ENCODE measurements around the gene CDK11A.

GRCh38 chr1:1670866-1671265 is 53.3 kb downstream of the CDK11A start:
- TF ChIP-seq, protein P1, sequence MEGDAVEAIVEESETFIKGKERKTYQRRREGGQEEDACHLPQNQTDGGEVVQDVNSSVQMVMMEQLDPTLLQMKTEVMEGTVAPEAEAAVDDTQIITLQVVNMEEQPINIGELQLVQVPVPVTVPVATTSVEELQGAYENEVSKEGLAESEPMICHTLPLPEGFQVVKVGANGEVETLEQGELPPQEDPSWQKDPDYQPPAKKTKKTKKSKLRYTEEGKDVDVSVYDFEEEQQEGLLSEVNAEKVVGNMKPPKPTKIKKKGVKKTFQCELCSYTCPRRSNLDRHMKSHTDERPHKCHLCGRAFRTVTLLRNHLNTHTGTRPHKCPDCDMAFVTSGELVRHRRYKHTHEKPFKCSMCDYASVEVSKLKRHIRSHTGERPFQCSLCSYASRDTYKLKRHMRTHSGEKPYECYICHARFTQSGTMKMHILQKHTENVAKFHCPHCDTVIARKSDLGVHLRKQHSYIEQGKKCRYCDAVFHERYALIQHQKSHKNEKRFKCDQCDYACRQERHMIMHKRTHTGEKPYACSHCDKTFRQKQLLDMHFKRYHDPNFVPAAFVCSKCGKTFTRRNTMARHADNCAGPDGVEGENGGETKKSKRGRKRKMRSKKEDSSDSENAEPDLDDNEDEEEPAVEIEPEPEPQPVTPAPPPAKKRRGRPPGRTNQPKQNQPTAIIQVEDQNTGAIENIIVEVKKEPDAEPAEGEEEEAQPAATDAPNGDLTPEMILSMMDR (IDR thresholded peaks at IDR 0.05; ENCODE audit: poor library complexity): no peak
- TF ChIP-seq EZH2 (IDR thresholded peaks at IDR 0.05; ENCODE audit: borderline replicate concordance): no peak
